Activated naive CD8-positive, alpha-beta T cell treated with anti-CD3 and anti-CD28 coated beads, Interleukin-2, amount 50 U/mL, for 24 hours (primary cell): Measurements from ENCODE around the gene PPIL4.
"Not testable (repeated sequence)": the region's sequence is repeated elsewhere in the genome, so short reads cannot be mapped to it uniquely, and the experiment has no call there.

Experiments
- ATAC-seq: fragments of 150-1000 bp; cut with Tn5 transposase; one replicate; pipeline ENCODE4 v1.10.0; 2021
- DNase-seq: peaks from one replicate; pipeline ENCODE4 v3.0.0; 2021
- H3K27ac Mint-ChIP-seq: one replicate; pipeline ENCODE4 v1.8.0; 2021; ENCODE audit warnings: mild to moderate bottlenecking, mixed read lengths
- H3K27me3 Mint-ChIP-seq: one replicate; pipeline ENCODE4 v1.8.0; 2021; ENCODE audit warnings: mixed read lengths
- H3K36me3 Mint-ChIP-seq: one replicate; pipeline ENCODE4 v1.8.0; 2021; ENCODE audit warnings: low read depth, mixed read lengths
- H3K4me1 Mint-ChIP-seq: one replicate; pipeline ENCODE4 v1.8.0; 2021; ENCODE audit warnings: mixed read lengths
- H3K4me3 Mint-ChIP-seq: one replicate; pipeline ENCODE4 v1.8.0; 2021; ENCODE audit warnings: mild to moderate bottlenecking, moderate library complexity, mixed read lengths
- H3K9me3 Mint-ChIP-seq: one replicate; pipeline ENCODE4 v1.8.0; 2021; ENCODE audit warnings: mixed read lengths

Gene PPIL4

DNA sequence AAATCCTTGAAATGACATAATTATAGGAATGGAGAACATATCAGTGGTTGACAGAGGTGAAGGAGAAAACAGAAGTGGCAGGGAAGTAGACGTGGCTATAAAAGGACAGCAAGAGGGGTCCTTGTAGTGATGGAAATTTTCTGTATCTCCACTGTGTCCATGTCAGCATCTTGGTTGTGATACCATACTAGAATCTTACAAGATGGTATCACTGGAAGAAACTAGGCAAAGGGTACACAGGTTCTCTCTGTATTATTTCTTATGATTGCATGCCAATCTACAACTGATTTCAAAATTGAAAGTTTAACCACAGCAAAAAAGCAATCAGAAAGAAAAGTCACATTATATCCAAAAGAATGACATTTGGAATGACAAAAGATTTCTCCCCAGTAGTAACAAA is 44.6 kb downstream of the PPIL4 start:
- ATAC-seq (no peak), DNase-seq (no peak)
- peak overlapping the region; percentile 67 for H3K27ac Mint-ChIP-seq
- no peak overlapping the region for H3K4me3 Mint-ChIP-seq
- H3K27me3 Mint-ChIP-seq, result no peaks in the 10 kb centered on the region
- peaks cover 59% of the 10 kb centered on the region for H3K4me1 Mint-ChIP-seq
- no peaks in the 10 kb centered on the region for H3K9me3 Mint-ChIP-seq
- H3K36me3 Mint-ChIP-seq, result peaks cover 34% of the 10 kb centered on the region

- DNase-seq, result no peak
- Mint-ChIP-seq H3K4me3 (no peak overlapping the region), H3K9me3 (no peaks in the 10 kb centered on the region), H3K27ac (peak overlapping the region; percentile 14), H3K4me1 (peaks cover 65% of the 10 kb centered on the region), H3K36me3 (peaks cover 24% of the 10 kb centered on the region), H3K27me3 (no peaks in the 10 kb centered on the region)
- ATAC-seq, result no peak
These were observed 45.7 kb downstream of the PPIL4 start for GRCh38 chr6:149500096-149500495.

DNA sequence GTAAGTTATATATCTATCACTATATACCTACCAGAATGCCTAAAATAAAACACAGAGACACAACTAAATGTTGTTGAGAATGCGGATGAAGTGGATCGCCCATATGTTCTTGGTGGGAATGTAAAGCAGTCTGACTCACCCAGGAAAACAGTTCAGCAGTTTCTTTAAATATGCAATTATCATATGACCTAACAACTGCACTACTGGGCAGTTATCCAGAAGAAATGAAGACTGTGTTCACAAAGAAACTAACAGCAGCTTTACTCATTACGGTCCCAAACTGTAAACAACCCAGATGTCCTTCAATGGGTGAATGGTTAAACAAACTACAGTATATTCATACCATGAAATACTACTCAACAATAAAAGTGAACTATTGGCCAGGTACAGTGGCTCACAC is 46.8 kb downstream of the PPIL4 start:
- no peak overlapping the region for H3K4me3 Mint-ChIP-seq
- no peak for DNase-seq
- no peak for ATAC-seq
- peaks cover 20% of the 10 kb centered on the region for H3K36me3 Mint-ChIP-seq
- no peaks in the 10 kb centered on the region for H3K9me3 Mint-ChIP-seq
- H3K4me1 Mint-ChIP-seq, result peaks cover 73% of the 10 kb centered on the region
- H3K27me3 Mint-ChIP-seq, result no peaks in the 10 kb centered on the region
- peak overlapping the region; percentile 54 for H3K27ac Mint-ChIP-seq

DNA sequence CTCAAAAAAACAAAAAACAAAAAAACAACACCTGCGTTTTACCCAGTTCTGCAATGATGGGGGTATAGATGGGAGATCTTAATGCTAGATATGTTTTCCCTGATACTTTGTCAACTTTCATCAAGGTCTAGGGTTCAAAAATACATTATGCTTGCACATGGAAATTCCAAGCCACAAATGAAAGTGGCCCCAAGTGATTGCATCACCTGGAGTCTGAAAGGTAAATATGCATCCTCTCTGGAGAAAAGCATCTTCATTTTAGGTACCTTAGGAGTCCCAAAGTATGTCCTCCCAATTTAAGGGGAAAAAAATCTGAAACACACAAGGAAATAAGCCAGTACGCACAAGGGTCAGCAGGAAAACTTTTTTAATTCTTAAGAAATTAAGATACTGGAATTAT is 48.5 kb downstream of the PPIL4 start:
- no peak for ATAC-seq

GRCh38 chr6:149496597-149496996 is 49.2 kb downstream of the PPIL4 start:
- ATAC-seq, result peak; percentile 62
- H3K4me3 Mint-ChIP-seq, result peak overlapping the region; percentile 32
- peak overlapping the region; percentile 92 for H3K27ac Mint-ChIP-seq
- not testable (repeated sequence) for DNase-seq, H3K27me3 Mint-ChIP-seq, H3K9me3 Mint-ChIP-seq
- H3K4me1 Mint-ChIP-seq, result peaks cover 83% of the 10 kb centered on the region
- peaks cover 18% of the 10 kb centered on the region for H3K36me3 Mint-ChIP-seq

More for the DNA sequence above, 48.5 kb downstream of the PPIL4 start:
- peaks cover 18% of the 10 kb centered on the region for H3K36me3 Mint-ChIP-seq
- peak overlapping the region; percentile 92 for H3K27ac Mint-ChIP-seq
- H3K9me3 Mint-ChIP-seq, result no peaks in the 10 kb centered on the region
- peak overlapping the region; percentile 21 for H3K4me3 Mint-ChIP-seq
- H3K4me1 Mint-ChIP-seq, result peaks cover 85% of the 10 kb centered on the region
- no peaks in the 10 kb centered on the region for H3K27me3 Mint-ChIP-seq
- no peak for DNase-seq

GRCh38 chr6:149495349-149496016 is 50.4 kb downstream of the PPIL4 start:
- Mint-ChIP-seq H3K4me3 (peak overlapping the region; percentile 70), H3K4me1 (peaks cover 79% of the 10 kb centered on the region), H3K36me3 (peaks cover 16% of the 10 kb centered on the region), H3K27ac (peak overlapping the region; percentile 92)
- H3K9me3 Mint-ChIP-seq, DNase-seq, H3K27me3 Mint-ChIP-seq, ATAC-seq: not testable (repeated sequence)

- H3K4me1 Mint-ChIP-seq, result peaks cover 77% of the 10 kb centered on the region
- H3K36me3 Mint-ChIP-seq, result peaks cover 11% of the 10 kb centered on the region
- ATAC-seq, result peak; percentile 86
- H3K27me3 Mint-ChIP-seq, H3K9me3 Mint-ChIP-seq: not testable (repeated sequence)
- H3K4me3 Mint-ChIP-seq, result peak overlapping the region; percentile 70
- DNase-seq, result peak; percentile 42
- peak overlapping the region; percentile 92 for H3K27ac Mint-ChIP-seq
These were observed 51.0 kb downstream of the PPIL4 start for GRCh38 chr6:149494810-149495209.

DNA sequence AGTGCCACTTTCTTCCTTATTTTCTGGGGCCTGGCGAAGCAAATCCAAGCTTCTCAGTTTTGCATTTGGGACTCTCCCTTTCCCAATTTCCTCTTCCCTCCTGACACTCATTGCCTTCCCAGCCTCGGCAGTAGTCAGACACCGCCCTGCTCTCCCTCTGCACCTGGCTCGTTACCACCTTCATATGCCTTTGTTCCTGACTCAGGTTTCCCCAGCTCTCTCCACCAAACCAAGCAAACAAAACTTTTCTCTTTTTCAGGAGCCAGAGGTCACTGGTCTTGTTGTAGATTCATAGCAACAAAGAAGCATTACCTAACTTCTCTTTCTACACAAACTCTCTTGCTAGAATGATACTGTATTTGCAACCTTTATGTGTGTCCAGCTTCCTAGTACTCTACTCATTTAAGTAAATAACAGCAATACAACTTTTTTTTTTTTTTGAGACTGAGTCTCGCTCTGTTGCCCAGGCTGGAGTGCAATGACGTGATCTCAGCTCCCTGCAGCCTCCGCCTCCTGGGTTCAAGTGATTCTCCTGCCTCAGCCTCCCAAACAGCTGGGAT is 52.0 kb downstream of the PPIL4 start:
- Mint-ChIP-seq H3K27me3 (no peaks in the 10 kb centered on the region), H3K4me1 (peaks cover 78% of the 10 kb centered on the region), H3K36me3 (peaks cover 7% of the 10 kb centered on the region), H3K9me3 (no peaks in the 10 kb centered on the region), H3K4me3 (no peak overlapping the region), H3K27ac (peak overlapping the region; percentile 92)
- no peak for ATAC-seq
- DNase-seq, result no peak

- Mint-ChIP-seq H3K27me3 (no peaks in the 10 kb centered on the region), H3K4me1 (peaks cover 78% of the 10 kb centered on the region), H3K9me3 (no peaks in the 10 kb centered on the region), H3K36me3 (peaks cover 5% of the 10 kb centered on the region), H3K27ac (peak overlapping the region; percentile 77), H3K4me3 (no peak overlapping the region)
- DNase-seq (no peak), ATAC-seq (no peak)
These were observed 53.0 kb downstream of the PPIL4 start for GRCh38 chr6:149492798-149493343.

GRCh38 chr6:149489967-149490366 is 55.9 kb downstream of the PPIL4 start:
- no peak overlapping the region for H3K4me3 Mint-ChIP-seq
- no peak for DNase-seq
- no peaks in the 10 kb centered on the region for H3K9me3 Mint-ChIP-seq
- H3K27me3 Mint-ChIP-seq, result no peaks in the 10 kb centered on the region
- H3K4me1 Mint-ChIP-seq, result peaks cover 68% of the 10 kb centered on the region
- no peaks in the 10 kb centered on the region for H3K36me3 Mint-ChIP-seq
- H3K27ac Mint-ChIP-seq, result no peak overlapping the region
- ATAC-seq, result no peak

DNA sequence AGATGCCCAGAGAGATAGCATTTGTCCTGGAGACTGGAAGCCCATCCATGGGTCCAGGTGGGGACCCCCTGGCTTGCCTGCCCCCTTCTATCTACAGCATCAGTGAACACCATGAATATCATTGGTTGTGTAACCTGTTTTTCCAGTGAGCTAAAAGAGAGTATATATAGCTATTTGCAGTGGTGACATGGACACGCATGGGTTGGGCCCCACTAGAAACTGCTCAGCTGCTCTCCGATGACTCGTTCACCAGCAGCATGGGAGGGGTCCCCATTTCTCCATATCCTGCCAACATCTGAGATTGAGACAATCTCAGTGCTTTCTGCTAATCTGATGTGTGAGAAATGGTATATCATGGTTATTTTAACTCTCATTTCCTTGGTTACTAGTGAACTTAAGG is 57.0 kb downstream of the PPIL4 start:
- peak overlapping the region; percentile 37 for H3K27ac Mint-ChIP-seq
- H3K27me3 Mint-ChIP-seq, result no peaks in the 10 kb centered on the region
- ATAC-seq (peak; percentile 15), DNase-seq (no peak)
- H3K36me3 Mint-ChIP-seq, result peaks cover 1% of the 10 kb centered on the region
- H3K4me3 Mint-ChIP-seq, result no peak overlapping the region
- H3K9me3 Mint-ChIP-seq, result no peaks in the 10 kb centered on the region
- peaks cover 63% of the 10 kb centered on the region for H3K4me1 Mint-ChIP-seq

DNA sequence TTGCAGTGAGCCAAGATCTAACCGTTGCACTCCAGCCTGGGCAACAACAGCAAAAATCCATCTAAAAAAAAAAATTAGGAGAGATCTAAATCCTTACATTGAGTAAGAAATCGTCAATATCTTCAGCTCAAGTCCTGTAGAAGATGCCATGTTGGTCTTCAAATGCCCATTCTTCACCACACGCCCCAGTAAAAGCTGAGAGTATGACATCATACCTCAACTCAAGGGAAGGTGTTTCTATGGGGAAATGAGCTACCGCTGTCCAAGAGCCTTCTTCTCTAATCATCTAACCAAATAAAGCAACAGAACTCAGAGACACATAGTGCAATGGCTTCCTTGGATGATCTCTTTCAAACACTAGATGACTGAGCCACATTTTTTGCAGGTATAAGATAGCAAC is 58.5 kb downstream of the PPIL4 start:
- H3K36me3 Mint-ChIP-seq, result peaks cover 2% of the 10 kb centered on the region
- H3K4me3 Mint-ChIP-seq, result no peak overlapping the region
- DNase-seq, result no peak
- no peak overlapping the region for H3K27ac Mint-ChIP-seq
- H3K27me3 Mint-ChIP-seq, result no peaks in the 10 kb centered on the region
- H3K9me3 Mint-ChIP-seq, result no peaks in the 10 kb centered on the region
- H3K4me1 Mint-ChIP-seq, result peaks cover 65% of the 10 kb centered on the region
- ATAC-seq, result no peak

GRCh38 chr6:149484733-149485700 is 60.8 kb downstream of the PPIL4 start, which contains the start of gene ZC3H12D:
ZC3H12D (minus strand) TSS chr6:149485014; CDS start chr6:149474543, 10,471 bp downstream.
- Mint-ChIP-seq H3K36me3 (peaks cover 12% of the 10 kb centered on the region), H3K9me3 (no peaks in the 10 kb centered on the region), H3K4me1 (peaks cover 79% of the 10 kb centered on the region), H3K27me3 (no peaks in the 10 kb centered on the region), H3K27ac (peak within 1 kb of the TSS; percentile 93), H3K4me3 (peak within 1 kb of the TSS; percentile 90)
- DNase-seq, result peak; percentile 78
- ATAC-seq, result peak; percentile 79

- ATAC-seq (no peak), DNase-seq (no peak)
- Mint-ChIP-seq H3K27ac (peak overlapping the region; percentile 93), H3K27me3 (no peaks in the 10 kb centered on the region), H3K4me1 (peaks cover 81% of the 10 kb centered on the region), H3K4me3 (peak overlapping the region; percentile 90), H3K9me3 (no peaks in the 10 kb centered on the region), H3K36me3 (peaks cover 19% of the 10 kb centered on the region)
These were observed 61.8 kb downstream of the PPIL4 start for GRCh38 chr6:149483849-149484655.
